AG09309 (cell line): ENCODE results near the gene MCC.

Source experiments
- DNase-seq: peaks from one replicate; pipeline ENCODE4 v3.0.0-alpha.2; 2010; ENCODE audit warnings: low read depth
- H3K4me3 ChIP-seq: 2 replicates; pipeline ENCODE4 v1.5.1; 2011; ENCODE audit warnings: mild to moderate bottlenecking, low read depth, low read length, moderate library complexity; ENCODE audit not compliant: control insufficient read depth
- TF ChIP-seq, protein P1 (sequence below): IDR thresholded peaks from 2 replicates; pipeline ENCODE4 v1.5.1; 2011; ENCODE audit warnings: mild to moderate bottlenecking, low read depth, low read length, inconsistent platforms; ENCODE audit not compliant: insufficient read depth, control insufficient read depth; ENCODE audit errors: missing control alignments

The MCC gene

DNA sequence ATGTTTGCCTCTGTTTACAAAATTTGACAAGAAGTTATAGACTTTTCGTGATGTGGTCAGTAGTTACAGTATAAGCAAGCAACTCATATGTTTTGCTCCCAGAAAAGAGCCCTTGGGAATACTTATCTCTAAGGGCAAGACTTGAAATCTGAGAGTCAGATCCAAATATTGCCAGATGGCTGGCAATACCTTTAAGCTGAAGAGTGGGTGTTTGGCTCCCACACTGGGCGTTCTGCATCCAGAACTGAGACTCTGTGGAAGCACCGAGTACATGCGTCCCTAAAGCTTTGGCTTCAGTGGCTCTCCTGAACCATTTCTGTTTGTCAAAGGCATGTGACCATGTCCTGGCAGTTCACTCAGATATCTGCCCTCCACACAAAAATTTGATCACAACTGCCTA, 317.5 kb downstream of the MCC start:
- no peak overlapping the region for H3K4me3 ChIP-seq
- DNase-seq = no peak
- TF ChIP-seq, protein P1, sequence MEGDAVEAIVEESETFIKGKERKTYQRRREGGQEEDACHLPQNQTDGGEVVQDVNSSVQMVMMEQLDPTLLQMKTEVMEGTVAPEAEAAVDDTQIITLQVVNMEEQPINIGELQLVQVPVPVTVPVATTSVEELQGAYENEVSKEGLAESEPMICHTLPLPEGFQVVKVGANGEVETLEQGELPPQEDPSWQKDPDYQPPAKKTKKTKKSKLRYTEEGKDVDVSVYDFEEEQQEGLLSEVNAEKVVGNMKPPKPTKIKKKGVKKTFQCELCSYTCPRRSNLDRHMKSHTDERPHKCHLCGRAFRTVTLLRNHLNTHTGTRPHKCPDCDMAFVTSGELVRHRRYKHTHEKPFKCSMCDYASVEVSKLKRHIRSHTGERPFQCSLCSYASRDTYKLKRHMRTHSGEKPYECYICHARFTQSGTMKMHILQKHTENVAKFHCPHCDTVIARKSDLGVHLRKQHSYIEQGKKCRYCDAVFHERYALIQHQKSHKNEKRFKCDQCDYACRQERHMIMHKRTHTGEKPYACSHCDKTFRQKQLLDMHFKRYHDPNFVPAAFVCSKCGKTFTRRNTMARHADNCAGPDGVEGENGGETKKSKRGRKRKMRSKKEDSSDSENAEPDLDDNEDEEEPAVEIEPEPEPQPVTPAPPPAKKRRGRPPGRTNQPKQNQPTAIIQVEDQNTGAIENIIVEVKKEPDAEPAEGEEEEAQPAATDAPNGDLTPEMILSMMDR = no peak

GRCh38 chr5:113169720-113170119, 318.5 kb downstream of the MCC start:
- H3K4me3 ChIP-seq = no peak overlapping the region
- TF ChIP-seq, protein P1 = no peak
- no peak for DNase-seq

DNA sequence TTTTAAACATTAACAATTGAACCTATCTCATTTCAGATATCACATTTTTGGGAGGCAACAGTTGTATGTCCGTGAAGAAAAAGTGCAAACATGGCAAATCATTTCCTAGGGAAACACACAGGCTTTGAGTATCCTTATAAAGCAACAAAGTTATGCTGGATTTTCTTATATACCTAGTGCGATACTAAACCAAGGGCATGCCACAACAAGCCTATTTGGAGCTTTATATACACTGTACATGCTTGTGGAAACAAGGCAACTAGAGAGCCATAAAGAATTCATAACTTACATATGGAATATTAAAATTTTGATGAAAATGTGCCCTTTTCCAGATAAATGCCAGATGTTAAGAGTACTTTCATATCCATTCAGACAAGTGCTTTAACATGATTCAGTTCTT, 320.3 kb downstream of the MCC start:
- DNase-seq = no peak
- TF ChIP-seq, protein P1 = no peak
- H3K4me3 ChIP-seq = no peak overlapping the region

DNA sequence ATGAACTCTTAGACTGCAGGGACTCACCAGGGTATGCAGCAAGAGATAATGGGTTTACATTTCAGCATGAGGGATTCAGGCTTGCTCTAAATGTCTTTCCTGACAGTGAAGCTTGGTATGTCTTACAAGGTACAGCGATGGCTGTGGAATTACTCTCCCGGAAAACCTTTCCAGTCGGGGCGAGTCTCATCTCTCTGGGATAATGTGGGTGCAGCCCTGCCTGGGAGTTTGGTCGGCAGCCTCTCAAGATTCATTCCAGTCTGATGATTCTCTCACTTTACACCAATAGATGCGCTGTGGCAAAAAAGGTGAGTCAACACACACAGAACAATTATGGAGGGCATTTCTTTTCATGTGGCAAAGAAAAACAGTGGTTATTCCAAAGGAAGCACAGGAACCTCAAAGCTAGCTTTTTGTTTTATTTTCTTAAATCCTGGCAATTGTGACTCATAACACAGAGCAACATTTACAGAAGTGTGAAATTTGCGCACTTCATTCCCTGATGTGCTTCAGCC, 321.3 kb downstream of the MCC start:
- no peak for DNase-seq
- TF ChIP-seq, protein P1 = no peak
- no peak overlapping the region for H3K4me3 ChIP-seq

GRCh38 chr5:113166261-113166660, 322.0 kb downstream of the MCC start:
- no peak for DNase-seq
- H3K4me3 ChIP-seq = no peak overlapping the region
- TF ChIP-seq, protein P1 = no peak

GRCh38 chr5:113164021-113164420, 324.2 kb downstream of the MCC start:
- no peak overlapping the region for H3K4me3 ChIP-seq
- TF ChIP-seq, protein P1 = no peak
- DNase-seq = no peak

- no peak overlapping the region for H3K4me3 ChIP-seq
- TF ChIP-seq, protein P1 = no peak
- no peak for DNase-seq
These were observed 324.9 kb downstream of the MCC start for GRCh38 chr5:113163328-113163727.
